RCC 7860 (cell line): ENCODE measurements around the gene MRPL14.
A peak's percentile ranks its signal among the peaks of the same experiment; 100 is the strongest.

Experiments used
- DNase-seq: peaks from one replicate; pipeline ENCODE4 v3.0.0-alpha.2; 2015; ENCODE audit warnings: low spot score
- FAIRE-seq: peaks from 2 replicates; lab custom pipeline; 2012; peaks lifted over from hg19 to GRCh38; lab: Jason Lieb, UNC

The MRPL14 gene

DNA sequence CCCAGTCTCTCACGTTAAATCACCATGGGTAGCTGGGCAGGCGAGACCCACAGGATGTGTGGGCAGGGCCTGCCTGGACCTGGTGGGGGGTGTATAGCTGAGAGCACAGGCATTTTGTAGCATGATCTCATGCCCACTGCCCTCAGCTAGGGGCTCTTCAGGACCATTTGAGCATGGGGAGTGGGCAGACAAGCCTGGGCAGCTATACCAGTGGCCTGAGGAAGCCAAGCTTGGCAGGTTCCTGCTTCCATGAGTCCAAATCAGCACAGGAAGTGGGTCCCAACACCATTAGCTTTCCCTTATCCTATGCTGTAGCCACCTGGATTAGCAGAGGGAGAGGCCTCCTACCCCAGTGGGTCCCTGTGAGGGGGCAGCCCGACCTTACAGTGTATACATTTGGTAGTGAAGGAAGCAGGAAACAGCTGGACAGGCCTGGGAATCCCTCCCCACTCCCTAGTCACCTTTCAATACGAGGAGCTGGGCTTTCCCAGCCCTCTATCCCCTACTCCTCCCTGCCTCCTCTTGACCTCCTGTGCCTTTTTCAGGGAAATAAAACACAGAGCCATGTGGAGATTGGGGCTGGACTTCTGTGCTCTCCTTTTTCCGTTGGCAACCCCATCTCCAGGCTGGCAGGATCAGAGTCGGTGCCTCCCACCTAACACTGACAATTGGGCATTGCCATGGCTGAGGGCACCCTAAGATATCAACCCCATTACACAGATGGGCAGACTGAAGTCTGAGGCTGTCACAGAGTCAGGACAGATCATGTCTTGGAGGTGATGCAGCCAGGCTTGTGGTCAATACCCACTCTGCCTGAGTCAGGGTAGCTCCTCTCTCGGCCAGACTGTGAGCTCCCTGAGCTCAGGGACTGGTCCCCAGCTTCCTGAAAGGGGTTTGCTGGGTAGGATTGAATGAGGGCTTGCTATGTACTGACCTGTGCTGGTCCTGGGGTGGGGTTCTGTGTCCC is 59.8 kb downstream of the MRPL14 start:
- DNase-seq, result peak; percentile 50
- no peak for FAIRE-seq

DNA sequence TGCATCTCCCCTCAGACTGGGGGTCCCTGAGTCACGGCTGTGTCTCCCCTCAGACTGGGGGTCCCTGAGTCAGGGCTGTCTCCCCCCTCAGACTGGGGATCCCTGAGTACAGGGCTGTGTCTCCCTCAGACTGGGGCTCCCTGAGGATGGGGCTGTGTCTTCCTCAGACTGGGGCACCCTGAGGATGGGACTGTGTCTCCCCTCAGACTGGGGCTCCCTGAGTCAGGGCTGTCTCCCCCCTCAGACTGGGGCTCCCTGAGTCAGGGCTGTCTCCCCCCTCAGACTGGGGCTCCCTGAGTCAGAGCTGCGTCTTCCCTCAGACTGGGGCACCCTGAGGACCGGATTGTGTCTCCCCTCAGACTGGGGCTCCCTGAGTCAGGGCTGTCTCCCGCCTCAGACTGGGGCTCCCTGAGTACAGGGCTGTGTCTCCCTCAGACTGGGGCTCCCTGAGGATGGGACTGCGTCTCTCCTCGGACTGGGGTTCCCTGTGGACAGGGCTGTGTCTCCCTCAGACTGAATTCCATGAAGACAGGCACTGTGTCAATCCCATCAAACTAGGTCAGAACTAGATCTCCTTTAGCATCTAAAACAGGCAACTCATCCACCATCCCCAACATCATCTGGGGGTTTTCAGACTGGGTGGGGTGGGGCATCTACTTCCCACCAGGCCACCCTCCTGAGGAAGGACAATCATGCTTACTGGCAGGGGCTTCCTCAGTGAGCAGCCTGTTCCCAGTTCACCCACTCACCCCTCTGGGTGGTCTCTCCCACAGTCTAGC is 60.7 kb downstream of the MRPL14 start:
- DNase-seq, result no peak
- no peak for FAIRE-seq

DNA sequence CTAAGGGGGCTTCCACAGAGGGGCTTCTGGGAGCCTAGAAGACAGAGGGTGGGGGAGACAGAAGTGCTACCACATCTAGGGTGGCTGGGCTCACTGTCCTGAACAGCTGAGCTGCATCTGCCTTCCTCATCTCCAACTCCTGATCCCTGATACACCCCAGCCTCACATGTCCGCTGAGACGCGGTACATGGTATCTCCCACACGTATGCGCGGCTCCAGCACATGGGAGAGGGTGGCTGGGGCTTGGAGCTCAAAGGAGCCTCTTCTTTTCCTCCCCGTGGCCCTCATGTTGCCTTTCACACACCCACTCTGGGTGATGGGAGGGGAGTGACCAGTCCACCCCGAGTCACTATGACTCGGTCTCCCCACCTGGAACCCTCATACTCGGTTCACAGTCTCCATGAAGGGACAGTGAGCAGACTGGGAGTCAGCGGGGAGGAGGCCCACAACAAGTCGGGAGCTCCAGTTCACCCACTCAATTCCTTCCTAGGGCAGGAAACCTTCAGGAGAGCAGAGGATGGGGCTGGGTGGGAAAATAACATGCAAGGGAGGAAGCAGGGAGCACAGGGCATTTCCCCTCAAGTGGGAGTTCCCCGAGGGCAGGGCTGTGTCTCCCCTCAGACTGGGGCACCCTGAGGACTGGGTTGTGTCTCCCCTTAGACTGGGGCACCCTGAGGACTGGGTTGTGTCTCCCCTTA is 61.7 kb downstream of the MRPL14 start:
- no peak for DNase-seq
- FAIRE-seq, result no peak

DNA sequence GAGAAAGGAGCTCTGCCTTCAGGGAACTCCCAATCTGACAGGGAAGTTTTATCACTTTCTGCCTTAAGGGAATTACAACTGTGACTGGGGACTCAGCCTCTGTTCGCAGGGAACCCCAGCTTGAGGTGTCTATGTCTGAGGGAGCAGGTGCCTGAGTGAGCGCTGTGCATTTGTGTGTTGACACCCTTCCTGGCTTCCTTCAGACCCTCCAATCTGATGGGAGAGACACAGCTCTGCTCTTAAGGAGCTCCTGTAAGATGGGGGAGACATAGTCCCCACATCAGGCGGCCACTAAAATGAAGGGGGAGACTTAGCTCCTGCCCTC is 62.3 kb downstream of the MRPL14 start:
- FAIRE-seq, result no peak
- no peak for DNase-seq

DNA sequence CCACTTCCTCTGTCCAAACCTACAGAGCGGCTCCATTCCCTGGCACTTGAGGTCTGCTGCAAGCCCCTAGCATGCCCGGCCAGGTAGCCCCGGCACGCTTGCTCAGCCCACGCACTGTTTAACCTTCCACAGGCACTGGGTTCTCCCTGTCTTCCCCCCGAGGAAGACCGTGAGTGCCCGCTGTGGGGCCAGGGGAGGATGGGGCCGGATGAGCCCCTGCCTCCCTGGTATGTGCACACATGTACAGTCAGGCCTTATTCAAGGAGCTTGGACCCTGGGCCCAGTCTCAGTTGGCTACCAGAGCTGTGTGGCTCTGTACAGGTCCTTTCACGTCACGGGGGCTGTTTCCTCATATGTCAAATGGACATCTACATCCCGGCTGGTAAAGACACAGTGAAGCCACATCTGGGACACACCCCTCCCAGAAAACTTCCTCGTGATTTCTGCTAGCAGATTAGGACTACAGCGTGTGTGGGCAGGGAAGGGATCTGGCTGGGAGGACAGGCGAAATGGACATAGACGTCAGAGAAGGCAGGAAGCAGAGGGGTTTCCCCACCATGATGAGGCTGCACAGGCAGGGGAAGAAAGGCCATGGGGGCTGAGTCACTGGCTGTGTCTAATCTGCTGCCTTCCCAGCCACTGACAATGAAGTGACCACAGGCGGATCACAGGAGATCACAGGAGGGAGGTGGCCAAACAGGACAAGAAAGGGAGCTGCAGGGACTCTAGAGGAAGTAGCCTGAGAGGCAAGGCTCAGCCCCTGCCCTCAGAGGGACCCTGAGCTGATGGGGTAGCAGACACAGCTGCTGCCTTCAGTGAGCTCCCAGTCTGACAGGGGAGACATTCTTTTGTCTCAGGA is 62.9 kb downstream of the MRPL14 start:
- peak; percentile 95 for DNase-seq

DNA sequence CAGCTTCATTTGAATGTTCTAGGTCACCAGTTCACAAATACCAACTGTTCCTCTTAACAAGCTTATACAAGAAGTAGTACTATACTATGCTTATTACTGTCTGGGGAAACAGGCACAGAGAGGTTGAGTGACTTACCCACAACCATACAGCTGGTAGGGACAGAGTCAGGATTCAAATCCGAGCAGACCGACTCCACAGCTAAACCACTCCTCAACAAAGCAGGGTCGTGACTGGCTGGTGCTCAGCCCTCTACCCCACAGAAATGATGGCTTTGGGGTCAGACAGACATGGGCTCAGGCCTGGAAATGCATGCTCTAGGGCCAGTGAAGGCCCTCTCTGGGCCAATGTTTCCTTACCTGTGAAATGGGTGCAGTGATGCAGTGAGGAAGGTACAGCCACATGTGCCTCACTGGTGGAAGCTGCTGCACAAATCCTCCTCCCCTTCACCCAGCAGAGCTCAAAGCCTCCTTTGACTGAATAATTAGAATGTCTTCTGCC is 63.6 kb downstream of the MRPL14 start:
- FAIRE-seq (no peak), DNase-seq (no peak)

More for the DNA sequence above, 62.9 kb downstream of the MRPL14 start:
- FAIRE-seq, result peak; percentile 91
